Stimulated activated CD8-positive, alpha-beta memory T cell treated with anti-CD3 and anti-CD28 coated beads, Interleukin-12 subunit alpha, Interleukin-12 subunit beta, amount 100 ng/mL, for 4 hours (primary cell): ENCODE results near the gene SLC28A1.
A peak's percentile ranks its signal among the peaks of the same experiment; 100 is the strongest.
"Not testable (repeated sequence)": the region's sequence is repeated elsewhere in the genome, so short reads cannot be mapped to it uniquely, and the experiment has no call there.

Experiments
- DNase-seq: peaks from one replicate; pipeline ENCODE4 v3.0.0-alpha.2; 2020; ENCODE audit warnings: low read depth

The SLC28A1 gene

DNA sequence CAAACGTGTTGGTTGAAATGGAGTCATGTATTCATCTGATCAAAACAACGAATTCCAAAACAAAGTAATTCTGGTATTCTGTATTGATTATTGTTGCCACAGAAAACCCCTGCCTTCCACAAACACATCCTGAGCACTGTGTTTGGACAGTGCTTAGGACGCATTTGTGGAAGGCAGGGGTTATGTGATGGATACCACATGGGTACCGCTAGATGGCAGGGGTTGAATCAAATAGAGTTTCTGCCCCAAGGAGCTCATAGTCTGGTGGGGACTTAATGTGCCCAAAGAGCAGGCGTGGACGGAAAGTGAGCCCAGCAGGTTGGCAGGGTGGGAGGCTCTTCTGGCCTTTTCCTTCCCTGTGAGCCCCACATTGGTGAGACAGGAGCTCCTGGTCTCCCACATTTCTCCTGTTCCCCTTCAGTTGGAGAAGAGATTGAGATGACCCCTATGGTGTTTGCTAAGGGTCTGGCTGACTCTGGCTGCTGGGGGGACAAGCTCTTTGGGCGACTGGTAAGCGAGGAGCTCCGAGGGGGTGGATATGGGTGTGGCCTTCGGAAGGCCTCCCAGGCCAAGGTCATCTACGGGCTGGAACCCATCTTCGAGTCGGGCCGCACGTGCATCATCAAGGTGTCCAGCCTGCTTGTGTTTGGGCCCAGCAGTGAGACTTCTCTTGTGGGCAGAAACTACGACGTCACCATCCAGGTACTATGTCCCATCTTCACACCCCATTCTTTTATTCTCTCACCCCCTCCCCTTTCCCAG lies 22.1 kb upstream of the SLC28A1 start:
- DNase-seq, result no peak

DNA sequence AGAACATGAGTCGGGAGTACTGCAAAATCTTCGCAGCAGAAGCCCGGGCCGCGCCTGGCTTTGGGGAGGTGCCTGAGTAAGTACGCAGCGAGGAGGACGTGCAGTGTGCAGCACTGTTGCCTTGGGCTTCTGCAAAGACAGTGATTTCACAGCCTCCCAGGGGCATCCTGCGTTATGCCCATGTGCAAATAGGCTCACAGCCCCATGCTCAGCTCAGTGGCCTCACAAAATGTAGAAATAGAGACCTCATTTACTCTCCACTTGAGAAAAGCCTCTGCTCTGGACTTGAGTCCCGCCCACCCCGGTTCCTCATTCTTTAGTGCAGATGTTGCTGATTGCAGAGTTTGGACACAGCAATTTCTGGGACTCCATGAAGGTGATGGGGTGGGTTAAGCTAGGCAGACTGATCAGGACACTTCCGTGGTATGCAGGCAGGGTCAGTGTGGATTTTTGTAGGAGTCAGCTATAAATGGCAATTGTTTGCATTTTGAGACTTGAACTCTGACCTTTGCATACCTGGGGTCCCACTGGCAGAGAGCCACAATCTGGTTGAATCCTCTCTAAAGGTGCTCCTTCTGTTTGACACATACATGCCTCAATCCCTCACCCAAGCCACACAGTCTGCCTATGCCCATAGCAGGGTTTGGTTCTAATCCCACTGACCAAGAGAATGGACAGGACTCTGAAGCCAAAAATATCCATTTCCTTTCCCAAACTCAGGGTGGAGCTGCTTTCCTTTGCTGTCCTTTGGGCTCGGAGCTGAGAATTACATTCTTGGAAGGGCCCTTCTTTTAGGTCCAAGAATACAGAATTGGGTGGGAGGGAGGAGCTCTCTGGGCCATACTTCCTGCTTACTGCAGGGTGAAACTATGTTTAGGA lies 20.7 kb upstream of the SLC28A1 start:
- DNase-seq, result no peak

DNA sequence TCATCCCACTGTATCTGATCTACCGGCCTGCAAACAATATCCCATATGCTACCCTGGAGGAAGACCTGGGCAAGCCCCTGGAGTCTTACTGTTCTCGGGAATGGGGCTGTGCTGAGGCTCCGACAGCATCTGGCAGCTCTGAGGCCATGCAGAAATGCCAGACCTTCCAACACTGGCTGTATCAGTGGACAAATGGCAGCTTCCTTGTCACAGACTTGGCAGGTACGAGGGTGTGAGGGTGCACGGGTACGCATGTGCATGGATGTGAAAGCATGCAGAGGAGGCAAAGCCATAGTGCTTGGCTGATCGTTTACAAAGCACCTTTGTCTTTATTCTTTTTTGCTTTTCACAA lies 20.0 kb upstream of the SLC28A1 start:
- no peak for DNase-seq

DNA sequence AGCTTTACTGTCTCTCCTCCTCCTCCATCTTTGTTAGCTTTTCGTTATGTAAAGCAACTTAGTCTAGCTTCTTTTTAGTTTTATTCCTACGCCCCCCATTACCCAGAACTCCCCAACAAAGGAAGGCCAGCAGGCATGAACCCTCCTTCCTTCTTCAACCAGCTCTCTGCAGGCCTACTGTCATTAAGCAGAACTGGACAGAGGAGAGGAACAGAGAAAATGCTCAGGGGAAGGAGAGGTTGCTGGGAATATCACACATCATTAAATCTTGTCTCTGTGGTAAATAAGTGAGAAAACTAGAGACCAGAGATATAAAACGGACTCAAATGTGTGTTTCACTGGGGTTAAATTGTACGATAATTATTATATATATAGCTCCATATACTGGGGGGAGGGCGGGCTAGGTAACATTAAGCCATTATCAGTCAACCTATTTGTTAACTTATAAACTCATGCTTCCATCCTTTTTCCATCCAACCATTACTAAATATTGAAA lies 19.3 kb upstream of the SLC28A1 start:
- no peak for DNase-seq

DNA sequence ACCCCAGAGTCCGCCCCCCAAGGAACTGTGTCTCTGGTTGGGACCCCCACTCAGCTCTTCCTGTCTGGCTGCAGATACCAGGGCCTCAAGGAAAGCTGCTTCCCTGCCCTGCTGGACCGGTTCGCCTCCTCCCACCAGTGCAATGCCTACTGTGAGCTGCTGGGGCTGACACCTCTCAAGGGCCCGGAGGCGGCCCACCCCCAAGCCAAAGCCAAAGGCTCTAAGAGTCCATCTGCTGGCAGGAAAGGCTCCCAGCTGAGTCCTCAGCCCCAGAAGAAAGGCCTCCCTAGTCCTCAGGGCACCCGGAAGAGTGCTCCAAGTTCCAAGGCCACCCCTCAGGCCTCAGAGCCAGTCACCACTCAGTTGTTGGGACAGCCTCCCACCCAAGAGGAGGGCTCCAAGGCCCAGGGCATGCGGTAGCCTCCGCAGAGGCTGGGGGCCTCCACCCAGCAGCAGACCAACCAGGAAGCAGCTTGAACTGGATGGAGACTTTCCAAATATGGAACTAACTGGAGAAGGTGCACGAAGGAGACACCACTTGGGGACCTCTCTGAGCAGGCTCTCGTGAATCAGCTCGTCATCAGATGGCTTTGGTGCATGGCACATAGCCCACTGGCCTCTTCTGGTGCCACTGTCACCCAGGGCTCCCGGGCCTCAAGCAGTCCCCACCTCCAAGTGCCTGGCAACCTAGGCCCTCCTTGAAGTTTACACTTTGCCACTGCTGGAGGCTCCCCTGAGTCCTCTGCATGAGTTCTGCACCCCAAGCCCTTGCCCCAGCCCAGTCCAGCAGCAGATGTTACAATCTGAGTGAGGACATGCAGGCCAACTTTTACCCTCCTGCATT lies 16.2 kb upstream of the SLC28A1 start:
- no peak for DNase-seq

DNA sequence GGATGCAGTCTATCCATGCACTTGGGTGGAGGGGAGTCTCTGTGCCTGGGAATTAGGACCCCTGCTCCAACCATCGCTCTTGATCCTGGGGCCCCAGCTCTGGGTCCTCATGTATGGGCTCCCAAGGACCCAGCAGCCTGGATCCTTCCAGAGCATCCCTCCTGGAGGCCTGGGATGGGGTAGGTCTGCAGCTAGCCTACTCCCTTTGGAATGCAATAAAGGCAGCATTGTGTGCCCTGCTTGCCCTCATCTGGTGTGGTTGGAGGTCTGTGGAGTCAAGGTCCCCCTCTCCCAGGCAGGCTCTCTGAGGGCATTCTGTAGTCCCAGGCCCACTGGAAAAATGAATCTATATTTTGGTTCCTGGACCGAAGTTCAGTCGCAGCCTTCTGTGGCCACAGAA lies 15.0 kb upstream of the SLC28A1 start:
- no peak for DNase-seq

DNA sequence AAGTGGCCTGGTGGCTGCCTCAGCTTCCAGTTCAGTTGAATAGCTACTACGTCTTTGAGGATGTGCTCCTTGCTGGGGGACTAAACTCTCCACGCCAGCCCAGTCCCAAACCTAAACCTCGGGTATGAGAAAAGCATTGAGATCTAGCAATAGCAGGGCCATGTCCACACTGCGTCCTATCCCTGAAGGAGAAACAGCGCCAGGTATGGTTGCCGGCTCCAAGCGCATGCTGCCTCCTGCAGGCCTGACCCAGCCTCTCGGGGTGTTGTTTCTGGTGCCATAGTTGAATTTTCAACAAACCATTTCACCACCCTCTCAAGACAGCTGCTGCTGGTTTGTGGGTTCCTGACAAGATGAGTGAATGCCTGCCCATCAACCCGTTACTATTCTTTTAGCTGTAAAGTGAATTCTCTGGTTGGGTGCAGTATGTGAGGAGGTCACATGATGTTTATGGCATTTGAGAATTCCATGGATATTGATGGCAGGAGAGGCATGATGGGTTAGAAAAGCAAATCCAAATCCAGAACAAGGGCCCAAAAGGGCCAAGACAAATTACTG lies 13.0 kb upstream of the SLC28A1 start:
- no peak for DNase-seq

DNA sequence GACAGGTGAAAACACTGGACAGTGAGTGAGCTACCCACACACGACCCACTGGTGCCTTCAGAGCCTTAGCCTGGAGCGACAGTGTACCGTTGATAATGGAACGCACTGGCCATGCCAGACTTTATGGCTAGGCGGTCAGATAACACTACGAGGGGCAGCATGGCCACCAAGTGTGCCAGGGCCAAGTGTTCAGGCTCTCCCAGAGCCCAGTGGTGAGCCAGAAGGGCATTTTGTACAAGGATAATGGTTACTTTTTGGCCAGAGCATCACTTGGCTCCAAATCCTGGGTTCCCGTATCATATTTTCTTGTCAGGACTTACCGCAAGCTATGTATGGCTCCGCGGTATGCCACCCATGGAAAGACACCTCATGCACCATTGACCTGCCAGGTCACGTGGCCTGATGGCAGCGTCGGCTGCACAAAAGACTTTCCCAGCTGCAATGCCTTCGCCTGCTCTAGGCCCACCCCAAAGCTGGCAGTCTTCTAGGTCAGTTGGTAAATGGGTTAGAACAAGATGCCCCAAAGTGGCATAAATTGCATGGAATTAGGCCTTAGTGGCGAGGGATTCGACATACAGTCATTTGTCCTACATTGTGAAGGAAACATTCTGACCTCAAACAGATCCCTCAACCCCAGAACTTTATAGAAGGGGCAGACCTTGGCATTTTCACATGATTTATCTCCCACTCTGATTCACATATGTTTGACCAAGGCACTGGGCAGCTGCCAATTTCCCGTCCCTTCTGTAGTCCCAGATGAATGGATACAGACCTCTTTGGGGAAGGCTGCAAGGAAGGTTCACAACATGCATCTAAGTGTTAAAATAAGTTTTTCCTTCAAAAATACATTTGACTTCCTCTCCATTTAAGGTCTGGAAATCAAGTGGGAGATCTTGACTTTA lies 12.2 kb upstream of the SLC28A1 start:
- DNase-seq, result no peak

DNA sequence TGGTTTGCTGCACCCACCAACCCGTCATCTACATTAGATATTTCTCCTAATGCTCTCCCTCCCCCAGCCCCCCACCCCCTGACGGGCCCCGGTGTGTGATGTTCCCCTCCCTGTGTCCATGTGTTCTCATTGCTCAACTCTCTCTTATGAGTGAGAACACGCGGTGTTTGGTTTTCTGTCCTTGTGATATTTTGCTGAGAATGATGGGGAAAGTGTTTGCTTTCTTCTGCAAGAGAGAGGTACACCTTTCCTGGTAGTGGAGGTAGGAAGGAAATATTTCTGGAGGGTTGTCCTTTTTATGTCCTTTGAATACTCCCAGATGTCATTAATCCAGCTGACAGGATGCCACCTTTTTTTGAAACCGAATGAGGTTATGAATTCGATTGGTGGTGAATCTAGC lies 10.5 kb upstream of the SLC28A1 start:
- no peak for DNase-seq

DNA sequence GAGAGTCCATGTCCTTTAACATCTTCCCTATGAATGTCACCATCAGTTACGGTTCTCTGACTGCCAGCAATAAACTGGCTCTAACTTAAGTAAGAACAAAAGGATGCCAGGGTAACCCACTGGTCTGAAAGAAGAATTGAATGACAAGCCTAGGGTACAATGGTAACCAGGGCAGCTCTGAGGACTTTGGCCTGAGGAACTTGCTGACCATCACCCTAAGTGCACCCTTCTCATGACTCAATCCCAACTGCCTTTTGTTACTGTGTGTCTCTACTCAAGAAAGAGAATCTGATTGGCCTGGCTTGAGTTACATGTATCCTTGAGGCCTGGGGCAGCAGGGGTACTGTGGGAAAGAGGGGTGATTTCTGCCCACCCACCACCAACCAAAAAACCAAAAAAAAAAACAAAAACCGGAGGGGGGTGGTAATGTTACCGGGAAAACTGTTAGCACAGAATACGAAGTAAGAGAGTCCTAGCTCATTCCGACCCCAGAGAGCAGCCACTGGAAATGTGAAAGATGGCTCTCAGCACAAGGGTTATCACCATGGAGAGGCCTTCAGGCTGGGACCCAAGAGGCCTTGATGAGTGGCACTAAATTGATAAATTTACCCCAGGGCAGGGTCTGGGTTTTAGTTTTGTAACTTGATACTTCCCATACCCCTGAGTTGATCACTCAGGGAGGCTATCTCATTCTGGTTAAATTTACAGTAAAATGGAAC lies 9.3 kb upstream of the SLC28A1 start:
- no peak for DNase-seq

DNA sequence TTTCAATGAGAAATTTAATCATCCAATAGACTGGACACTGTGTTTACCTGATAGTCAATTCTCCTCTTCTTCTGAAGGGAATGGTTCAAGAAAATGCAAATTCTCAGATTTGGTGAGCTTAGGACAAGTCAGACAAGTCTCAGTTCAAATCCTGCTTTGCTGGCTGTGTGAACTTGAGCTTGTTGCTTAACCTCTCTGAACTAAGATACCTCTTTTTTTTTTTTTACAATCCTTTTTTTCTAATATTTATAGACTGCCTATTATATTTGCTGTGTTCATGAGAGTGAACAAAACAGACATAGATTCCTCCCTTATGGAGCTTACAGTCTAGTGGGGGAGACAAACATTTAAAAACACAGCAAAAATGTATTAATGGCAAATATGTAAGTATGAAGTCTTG lies 8.2 kb upstream of the SLC28A1 start:
- DNase-seq, result no peak

DNA sequence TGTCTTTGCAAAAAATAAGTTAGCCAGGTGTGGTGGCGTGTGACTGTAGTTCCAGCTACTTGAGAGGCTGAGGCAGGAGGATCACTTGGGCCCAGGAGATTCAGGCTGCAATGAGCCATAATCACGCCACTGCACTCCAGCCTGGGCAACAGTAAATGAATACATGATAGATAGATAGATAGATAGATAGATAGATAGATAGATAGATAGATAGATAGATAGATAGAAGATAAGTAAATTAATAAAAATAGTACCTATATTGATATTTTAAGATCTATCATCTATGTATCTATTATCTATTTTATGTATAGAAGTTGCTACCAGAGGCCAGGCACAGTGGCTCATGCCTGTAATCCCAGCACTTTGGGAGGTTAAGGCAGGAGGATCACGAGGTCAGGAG lies 6.8 kb upstream of the SLC28A1 start:
- DNase-seq, result not testable (repeated sequence)

DNA sequence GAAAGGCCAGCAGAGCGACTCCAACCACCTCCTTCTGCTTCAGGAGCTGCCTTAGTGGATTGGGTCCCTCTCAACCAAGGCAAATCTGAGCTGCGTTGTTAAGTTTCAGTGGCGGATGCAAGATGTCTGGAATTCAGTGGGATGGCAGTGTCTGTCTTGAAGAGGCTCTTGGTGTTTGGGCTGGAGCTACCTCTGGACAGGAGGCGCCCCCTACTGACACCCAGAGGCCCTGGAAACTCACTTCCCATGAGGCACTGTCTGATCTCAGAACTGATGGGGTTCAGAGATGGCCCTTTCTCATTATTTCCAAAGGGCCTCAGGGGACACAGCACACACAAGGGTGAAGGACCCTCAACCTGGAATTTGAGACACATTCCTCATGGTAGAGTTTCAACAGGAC lies 6.0 kb upstream of the SLC28A1 start:
- DNase-seq, result peak; percentile 22

DNA sequence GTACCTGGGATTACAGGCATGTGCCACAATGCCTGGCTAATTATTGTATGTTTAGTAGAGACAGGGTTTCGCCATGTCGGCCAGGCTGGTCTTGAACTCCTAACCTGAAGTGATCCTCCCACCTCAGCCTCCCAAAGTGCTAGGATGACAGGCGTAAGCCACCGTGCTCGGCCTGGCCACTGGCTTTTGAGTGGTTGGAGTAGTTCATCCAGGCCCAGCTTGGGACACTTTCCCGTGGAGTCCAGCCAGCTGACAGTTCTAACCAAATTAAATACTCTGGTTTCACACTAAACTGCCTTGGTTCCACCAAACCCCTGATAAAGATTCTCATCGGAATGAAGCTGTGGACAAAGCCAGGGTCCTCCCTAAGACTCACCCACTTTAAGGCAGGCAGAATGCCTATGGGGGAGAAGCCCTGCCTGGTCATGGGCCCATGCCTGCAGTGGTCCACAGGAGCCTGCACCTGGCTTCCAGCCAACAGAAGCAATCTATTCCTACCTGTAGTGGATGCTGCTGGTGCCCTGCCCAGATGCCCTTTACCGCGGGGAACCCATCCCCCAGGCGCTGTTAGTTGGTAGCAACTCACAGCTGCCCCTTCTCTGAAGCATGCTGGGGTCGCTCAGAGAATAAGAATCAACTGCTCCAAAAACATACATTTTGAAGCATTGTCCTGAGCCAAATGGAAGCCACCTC lies 5.2 kb upstream of the SLC28A1 start:
- no peak for DNase-seq

DNA sequence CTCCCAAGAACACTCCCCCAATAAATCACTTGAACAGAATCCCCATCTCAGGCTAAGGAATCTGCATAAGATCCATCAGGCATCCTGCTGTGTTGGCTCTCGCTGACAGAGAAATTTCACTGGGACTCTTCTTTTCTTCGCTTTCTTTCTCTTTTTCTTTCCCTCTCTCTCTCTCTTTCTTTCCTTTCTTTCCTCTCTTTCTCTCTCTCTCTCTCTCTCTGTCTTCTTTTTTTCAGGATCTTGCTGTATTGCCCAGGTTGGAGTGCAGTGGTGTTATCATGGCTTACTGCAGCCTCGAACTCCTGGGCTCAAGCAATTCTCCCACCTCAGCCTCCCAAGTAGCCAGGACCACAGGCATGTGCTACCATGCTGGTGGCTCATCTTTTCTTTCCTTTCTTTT lies 4.5 kb upstream of the SLC28A1 start:
- DNase-seq, result no peak

DNA sequence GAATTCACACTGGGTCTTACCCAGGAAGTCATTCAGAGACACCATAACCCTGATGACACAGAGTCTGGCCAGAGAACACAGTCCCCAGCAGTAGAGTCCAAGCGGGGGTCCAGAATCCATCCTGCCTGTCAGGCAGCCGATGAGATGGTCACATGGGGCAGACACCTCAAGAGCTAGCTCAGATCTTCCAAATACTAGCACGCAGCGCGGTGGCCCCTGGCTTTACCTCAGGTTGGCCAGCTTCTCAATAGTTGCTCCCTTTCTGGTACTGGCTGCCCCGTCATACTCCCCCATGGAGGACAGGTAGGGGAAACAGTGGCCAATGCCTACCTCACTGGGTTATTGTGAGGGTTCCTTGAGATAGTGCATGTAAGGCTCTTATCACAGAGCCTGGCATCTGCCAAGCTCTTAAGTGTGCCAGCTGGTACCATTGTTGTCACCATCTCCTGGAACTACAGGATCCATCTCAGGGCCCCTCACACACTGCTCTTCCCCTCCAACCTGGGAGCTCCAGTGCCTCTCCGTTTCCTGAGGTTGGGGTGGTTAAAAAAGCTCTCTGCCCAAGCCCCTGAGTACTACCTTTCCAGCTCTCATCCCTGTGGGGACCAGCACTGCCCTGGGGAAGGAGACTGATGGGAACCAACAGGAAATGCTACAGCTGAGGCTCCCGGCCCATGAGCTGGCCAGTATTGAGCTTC lies 3.5 kb upstream of the SLC28A1 start:
- no peak for DNase-seq

DNA sequence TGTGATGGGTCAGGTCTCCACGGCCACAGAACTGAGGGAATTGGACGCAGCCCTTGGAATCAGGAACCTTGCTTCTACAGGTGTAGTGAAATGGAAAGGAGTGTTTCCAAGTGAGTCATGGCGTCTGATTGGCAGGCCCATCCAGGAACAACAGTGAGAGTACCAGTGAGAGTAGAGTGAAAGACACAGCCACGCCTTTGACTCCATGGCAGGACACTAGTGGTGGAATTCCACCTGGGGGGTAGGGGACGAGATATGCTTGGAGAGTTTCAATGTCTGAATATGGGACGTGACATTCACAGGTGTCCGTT lies 3.0 kb upstream of the SLC28A1 start:
- DNase-seq, result no peak

DNA sequence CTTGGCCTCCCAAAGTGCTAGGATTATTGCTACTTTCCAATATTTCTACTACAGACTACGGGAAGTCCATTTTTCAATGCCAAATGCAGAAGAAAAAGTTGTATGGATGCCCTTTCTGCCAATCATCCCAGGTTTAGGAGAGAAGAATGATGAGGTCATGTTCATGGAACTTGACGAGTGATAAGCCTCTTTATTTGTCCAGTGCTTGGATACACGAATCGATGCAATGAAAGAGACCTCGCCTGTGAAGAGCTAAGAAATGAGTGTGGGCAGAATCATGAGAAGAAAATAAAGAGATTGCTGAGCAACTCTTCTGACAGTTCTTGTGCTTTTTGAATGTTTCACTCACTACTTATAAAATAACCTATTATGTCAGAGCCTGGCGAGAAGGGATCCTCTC lies 996 bp upstream of the SLC28A1 start:
- no peak for DNase-seq

DNA sequence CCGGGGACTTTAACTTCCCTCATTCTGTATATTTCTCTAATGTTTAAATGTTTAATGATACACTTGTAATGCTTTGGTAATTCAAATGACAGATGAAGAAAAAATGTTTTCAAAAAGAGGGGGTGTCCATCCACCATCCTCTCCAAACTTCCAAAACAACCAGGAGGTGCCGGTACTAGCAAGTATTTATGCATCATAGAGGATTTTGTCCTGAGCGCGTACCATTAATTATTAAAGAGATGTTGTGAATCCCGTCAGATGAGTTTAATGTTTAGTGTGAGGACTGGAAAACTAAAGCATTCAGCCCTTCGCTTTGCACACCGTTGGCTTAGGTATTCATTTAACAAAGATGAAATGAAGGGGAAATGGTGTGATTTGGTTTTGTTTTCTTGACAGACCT lies 1.3 kb downstream of the SLC28A1 start:
- no peak for DNase-seq
